Right atrium auricular region (tissue), 2 donors: Measurements from ENCODE around the gene AWAT2. TPM values are rescaled to one million over a fixed set of nuclear protein-coding genes. Genes with fewer than 3 reads are reported as not detected.

Experiments used
- DNase-seq: peaks from one replicate; pipeline ENCODE4 v3.0.0-alpha.2; 2019; ENCODE audit warnings: low spot score
- H3K27ac ChIP-seq, 2 donors: fragments of 200-600 bp; sonication (generic); 1 replicate in 1 of 2; 2 replicates in 1 of 2; pipeline ENCODE4 v1.5.1; 2016 to 2019
- H3K27me3 ChIP-seq, 2 donors: fragments of 200-600 bp; sonication (generic); one replicate each; pipeline versions ENCODE4 v1.5.1 to v1.6.0; 2017 to 2019
- H3K36me3 ChIP-seq: fragments of 200-600 bp; sonication (generic); one replicate; pipeline ENCODE4 v1.5.1; 2016
- H3K4me1 ChIP-seq, 2 donors: fragments of 200-600 bp; sonication (generic); one replicate each; pipeline versions ENCODE4 v1.5.1 to v1.6.0; 2017 to 2019
- H3K4me3 ChIP-seq, 2 donors: fragments of 200-600 bp; sonication (generic); 1 replicate in 1 of 2; 2 replicates in 1 of 2; pipeline ENCODE4 v1.5.1; 2017 to 2019; ENCODE audit warnings: mild to moderate bottlenecking in 1 of 2, moderate library complexity in 1 of 2
- H3K9me3 ChIP-seq, 2 donors: fragments of 200-600 bp; sonication (generic); one replicate each; pipeline ENCODE4 v1.5.1; 2019
- microRNA-seq, 2 donors: library from miRNA; unstranded; fragments of <30 nt; microRNA quantifications; one replicate each; pipeline ENCODE4, GENCODE V29; 2016 to 2017; ENCODE audit warnings: borderline number of aligned reads in 2 of 2, borderline replicate concordance in 1 of 2
- total RNA-seq, 2 donors: library from RNA; depleted of rRNA; stranded (reverse); fragments of >200 nt; gene quantifications; one replicate each; pipeline ENCODE4 v1.1.0, GENCODE V29; 2016
- TF ChIP-seq, protein P1 (sequence below), 2 donors: fragments of 200-600 bp; sonication (generic); IDR thresholded peaks; one replicate each; pipeline ENCODE4 v1.5.1; 2019; ENCODE audit warnings: antibody characterized with exemption in 2 of 2

AWAT2 gene
- total RNA-seq, 2 donors from 2014 or later, result not detected

DNA sequence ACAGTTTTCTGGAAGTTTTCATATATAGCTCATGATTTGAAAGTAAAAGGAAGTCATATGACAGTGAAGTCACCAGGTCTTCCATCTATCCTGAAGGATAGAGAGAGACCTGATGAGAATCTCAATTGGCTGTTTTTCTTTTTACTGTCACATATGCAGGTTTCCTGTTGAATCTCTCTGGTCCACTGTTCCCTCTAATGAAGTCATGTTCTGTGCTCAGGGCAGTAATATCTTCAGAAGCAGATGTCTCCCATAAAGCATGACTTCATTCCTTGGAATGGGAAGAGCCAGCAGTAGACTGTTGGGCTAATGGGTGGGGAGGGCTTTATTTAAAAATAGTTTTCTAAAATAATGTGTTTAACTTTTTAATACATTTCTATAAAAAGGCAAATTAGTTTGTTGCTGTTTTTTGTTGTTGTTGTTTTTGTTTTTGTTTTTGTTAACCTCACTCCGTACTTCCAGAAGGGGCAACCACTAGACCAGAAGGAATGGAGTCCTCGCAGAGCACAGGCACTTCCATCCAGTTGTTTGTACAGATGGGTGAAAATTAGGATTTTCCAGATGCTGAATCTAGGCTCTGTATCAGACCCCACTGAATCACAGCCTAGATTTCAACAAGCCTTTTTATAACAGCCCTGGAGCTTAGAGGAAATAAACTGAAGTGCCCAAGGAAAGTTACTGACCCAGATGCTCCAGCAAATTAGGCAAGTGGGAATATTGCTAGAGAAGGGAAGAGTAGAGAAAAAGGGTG, 54.2 kb downstream of the AWAT2 start:
- peak overlapping the region in 1 of 2 donors; percentile 52 for H3K27ac ChIP-seq
- TF ChIP-seq, protein P1, sequence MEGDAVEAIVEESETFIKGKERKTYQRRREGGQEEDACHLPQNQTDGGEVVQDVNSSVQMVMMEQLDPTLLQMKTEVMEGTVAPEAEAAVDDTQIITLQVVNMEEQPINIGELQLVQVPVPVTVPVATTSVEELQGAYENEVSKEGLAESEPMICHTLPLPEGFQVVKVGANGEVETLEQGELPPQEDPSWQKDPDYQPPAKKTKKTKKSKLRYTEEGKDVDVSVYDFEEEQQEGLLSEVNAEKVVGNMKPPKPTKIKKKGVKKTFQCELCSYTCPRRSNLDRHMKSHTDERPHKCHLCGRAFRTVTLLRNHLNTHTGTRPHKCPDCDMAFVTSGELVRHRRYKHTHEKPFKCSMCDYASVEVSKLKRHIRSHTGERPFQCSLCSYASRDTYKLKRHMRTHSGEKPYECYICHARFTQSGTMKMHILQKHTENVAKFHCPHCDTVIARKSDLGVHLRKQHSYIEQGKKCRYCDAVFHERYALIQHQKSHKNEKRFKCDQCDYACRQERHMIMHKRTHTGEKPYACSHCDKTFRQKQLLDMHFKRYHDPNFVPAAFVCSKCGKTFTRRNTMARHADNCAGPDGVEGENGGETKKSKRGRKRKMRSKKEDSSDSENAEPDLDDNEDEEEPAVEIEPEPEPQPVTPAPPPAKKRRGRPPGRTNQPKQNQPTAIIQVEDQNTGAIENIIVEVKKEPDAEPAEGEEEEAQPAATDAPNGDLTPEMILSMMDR (IDR thresholded peaks at IDR 0.05), result no peak
- DNase-seq, result no peak

DNA sequence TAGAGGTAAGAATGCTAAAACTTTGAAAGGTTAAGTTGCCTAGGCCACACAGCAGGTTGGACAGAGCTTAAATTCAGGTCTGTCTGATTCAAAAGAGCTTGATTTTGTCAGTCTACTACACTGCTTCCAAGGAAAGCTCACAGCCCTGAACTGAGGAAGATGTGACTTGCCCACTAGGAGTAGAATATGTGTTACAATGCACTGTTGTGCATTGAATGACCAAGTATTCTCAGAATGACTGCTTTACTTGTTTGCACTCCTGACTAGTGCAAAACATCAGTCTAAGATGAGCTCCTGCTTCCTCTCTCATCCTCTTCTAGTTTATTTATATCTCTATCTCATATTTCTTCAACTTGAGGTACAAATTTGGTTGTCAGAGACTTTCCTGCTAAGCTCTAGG, 56.2 kb downstream of the AWAT2 start:
- Histone ChIP-seq H3K36me3 (no peaks in the 10 kb centered on the region), H3K9me3 (no peaks in the 10 kb centered on the region), H3K27me3 (no peaks in the 10 kb centered on the region), H3K27ac (no peak overlapping the region), H3K4me3 (no peak overlapping the region), H3K4me1 (no peaks in the 10 kb centered on the region)
- no peak for DNase-seq
- TF ChIP-seq, protein P1 (IDR thresholded peaks at IDR 0.05), result no peak

More for the DNA sequence above, 54.2 kb downstream of the AWAT2 start:
- Histone ChIP-seq H3K9me3 (no peaks in the 10 kb centered on the region), H3K4me3 (no peak overlapping the region), H3K4me1 (no peaks in the 10 kb centered on the region), H3K36me3 (no peaks in the 10 kb centered on the region), H3K27me3 (no peaks in the 10 kb centered on the region)

DNA sequence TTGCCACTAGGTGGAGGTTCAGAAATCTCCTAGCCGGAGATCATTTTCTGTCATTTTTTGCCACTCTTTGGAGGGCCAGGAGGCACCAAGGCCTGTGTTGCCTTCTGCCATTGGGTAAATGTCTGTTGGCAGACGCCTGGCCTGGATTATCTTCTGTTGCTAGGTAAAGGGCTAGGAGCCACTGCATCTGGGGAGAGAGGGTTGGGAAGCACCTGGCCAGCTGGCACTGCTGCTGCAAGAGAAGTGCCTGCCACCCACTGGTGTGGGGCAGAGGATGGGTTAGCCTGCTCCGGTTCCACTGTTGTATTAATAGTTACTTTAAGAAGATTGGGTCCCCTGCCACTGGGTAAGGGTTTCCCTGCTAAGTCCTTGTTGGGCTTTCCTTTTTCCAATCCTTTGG, 58.1 kb downstream of the AWAT2 start:
- Histone ChIP-seq H3K36me3 (no peaks in the 10 kb centered on the region), H3K4me3 (no peak overlapping the region), H3K4me1 (no peaks in the 10 kb centered on the region), H3K27me3 (no peaks in the 10 kb centered on the region), H3K9me3 (no peaks in the 10 kb centered on the region), H3K27ac (no peak overlapping the region)
- TF ChIP-seq, protein P1 (IDR thresholded peaks at IDR 0.05), result peak in 1 of 2 donors; percentile 14
- DNase-seq, result no peak

Small RNAs within 50 kb of the gene (microRNA-seq; reads per million reads assigned to microRNA genes)
- gene MIR676, result 51.0 to 81.3 reads per million in 2 donors

Other genes with a start within 250 kb of the AWAT2 start
- not detected for gene OTUD6A, start 12.5 kb upstream of the AWAT2 start, total RNA-seq
- gene IGBP1, start 83.5 kb upstream of the AWAT2 start, total RNA-seq, result 10 to 100 TPM; 47.1 to 50.4 TPM
- not detected for gene DGAT2L6, start 127.5 kb upstream of the AWAT2 start, total RNA-seq
- gene AWAT1, start 184.7 kb upstream of the AWAT2 start, total RNA-seq, result not detected
- gene P2RY4, start 210.3 kb upstream of the AWAT2 start, total RNA-seq, result not detected
- gene ARR3, start 218.4 kb upstream of the AWAT2 start, total RNA-seq, result not detected
- gene RAB41, start 232.2 kb upstream of the AWAT2 start, total RNA-seq, result not detected
- gene PDZD11, start 240.0 kb upstream of the AWAT2 start, total RNA-seq, result 10 to 100 TPM; 30.2 to 44.5 TPM
- under 1 TPM; 0.08 to 0.41 TPM for gene KIF4A, start 240.2 kb upstream of the AWAT2 start, total RNA-seq